ENCODE data around the gene TARBP1.

Gene TARBP1

GRCh38 chr1:234484218-234484617 lies 5.2 kb upstream of the TARBP1 start:
- DNase-seq, result no peak

GRCh38 chr1:234481771-234482170 lies 2.8 kb upstream of the TARBP1 start:
- no peak for DNase-seq

GRCh38 chr1:234479866-234480265 lies 887 bp upstream of the TARBP1 start:
- no peak for DNase-seq

GRCh38 chr1:234479310-234479559 lies 256 bp upstream of the TARBP1 start:
- no peak for DNase-seq

GRCh38 chr1:234478152-234478480 lies 863 bp downstream of the TARBP1 start:
- peak; percentile 65 to 75 for DNase-seq

- no peak for DNase-seq
These were observed 1.4 kb downstream of the TARBP1 start for GRCh38 chr1:234477386-234478151.

- no peak for DNase-seq
These were observed 2.8 kb downstream of the TARBP1 start for GRCh38 chr1:234476172-234476571.

GRCh38 chr1:234475167-234475793 lies 3.7 kb downstream of the TARBP1 start:
- DNase-seq, result no peak

GRCh38 chr1:234474375-234474774 lies 4.6 kb downstream of the TARBP1 start:
- no peak for DNase-seq

- DNase-seq, result no peak
These were observed 5.9 kb downstream of the TARBP1 start for GRCh38 chr1:234473118-234473517.

- no peak for DNase-seq
These were observed 9.6 kb downstream of the TARBP1 start for GRCh38 chr1:234469376-234469775.

GRCh38 chr1:234468580-234468979 lies 10.4 kb downstream of the TARBP1 start:
- no peak for DNase-seq

GRCh38 chr1:234467821-234468220 lies 11.2 kb downstream of the TARBP1 start:
- no peak for DNase-seq

GRCh38 chr1:234466945-234467344 lies 12.0 kb downstream of the TARBP1 start:
- no peak for DNase-seq

GRCh38 chr1:234463749-234464148 lies 15.2 kb downstream of the TARBP1 start:
- DNase-seq, result no peak

GRCh38 chr1:234460652-234461051 lies 18.3 kb downstream of the TARBP1 start:
- DNase-seq, result no peak

- DNase-seq, result no peak
These were observed 20.5 kb downstream of the TARBP1 start for GRCh38 chr1:234458352-234459017.

- DNase-seq, result no peak
These were observed 24.1 kb downstream of the TARBP1 start for GRCh38 chr1:234454926-234455325.

- no peak for DNase-seq
These were observed 26.5 kb downstream of the TARBP1 start for GRCh38 chr1:234452406-234452965.

- DNase-seq, result no peak
These were observed 38.6 kb downstream of the TARBP1 start for GRCh38 chr1:234440348-234440747.

- DNase-seq, result no peak
These were observed 40.4 kb downstream of the TARBP1 start for GRCh38 chr1:234438579-234438978.

- DNase-seq, result no peak
These were observed 41.4 kb downstream of the TARBP1 start for GRCh38 chr1:234437423-234438171.

GRCh38 chr1:234435620-234436019 lies 43.4 kb downstream of the TARBP1 start:
- no peak for DNase-seq
